NCI-H1417 treated with DMSO at 0.1 percent for 48 hours (cell line): ENCODE measurements around the gene IMMP2L.

Experiments
- DNase-seq: peaks from one replicate; lab custom pipeline; 2025; lab: John Stamatoyannopoulos, UW

Gene IMMP2L

GRCh38 chr7:111101856-111102646 lies 460.2 kb downstream of the IMMP2L start:
- no peak for DNase-seq

DNA sequence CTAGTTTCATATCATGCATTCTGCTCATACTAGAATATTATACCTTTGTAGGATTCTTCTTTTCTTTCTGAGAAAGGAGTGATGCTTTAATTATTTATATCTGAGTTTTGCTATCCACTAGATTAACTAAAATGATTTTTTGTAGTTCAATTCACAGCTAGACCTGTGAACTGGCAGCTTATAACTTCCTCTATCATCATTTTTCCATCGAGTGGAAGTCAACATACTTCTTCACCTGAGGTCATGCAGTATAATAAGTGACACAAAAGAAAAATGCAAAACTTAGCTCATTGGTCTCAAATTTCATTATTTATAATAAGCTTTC lies 463.4 kb downstream of the IMMP2L start:
- no peak for DNase-seq

DNA sequence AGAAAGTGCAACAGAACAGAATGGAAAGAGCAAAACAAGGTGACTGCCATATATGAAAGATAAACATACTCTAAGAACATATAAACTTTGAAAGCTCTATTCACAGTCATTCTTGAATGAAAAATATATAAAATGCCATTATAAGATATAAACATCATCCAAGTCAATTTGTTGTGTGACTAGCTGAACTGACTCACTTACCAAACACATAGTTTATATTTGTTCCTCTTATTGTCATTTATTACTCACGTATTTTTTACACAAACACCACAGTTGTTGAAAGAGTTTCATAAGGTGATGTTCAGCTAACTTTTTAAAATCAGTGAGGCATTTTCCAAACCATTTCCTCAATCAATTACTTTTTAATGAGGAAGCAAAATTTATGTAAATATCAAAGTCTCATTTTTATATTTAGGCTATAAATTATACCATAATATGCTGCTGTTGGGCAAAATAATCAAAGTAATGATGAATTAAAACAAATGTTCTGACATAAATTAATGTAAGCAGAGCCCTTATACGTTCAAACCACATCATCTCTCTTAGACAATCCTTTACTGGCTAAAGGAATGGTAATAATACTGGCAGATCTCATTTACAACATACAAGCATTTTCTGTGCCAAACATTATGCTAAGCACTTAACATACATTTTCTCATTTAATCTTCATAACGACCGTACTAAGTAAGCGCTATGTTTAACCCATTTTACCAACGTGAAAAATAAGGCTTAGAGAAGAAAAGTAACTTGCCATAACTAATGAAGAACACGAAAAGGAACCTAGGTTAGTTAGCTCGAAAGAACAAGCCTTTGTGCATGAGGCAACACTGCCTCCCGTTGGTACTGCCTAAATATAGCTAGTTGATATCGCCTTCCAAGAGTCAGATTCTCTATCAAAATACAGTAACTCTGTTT lies 464.0 kb downstream of the IMMP2L start:
- DNase-seq, result no peak

DNA sequence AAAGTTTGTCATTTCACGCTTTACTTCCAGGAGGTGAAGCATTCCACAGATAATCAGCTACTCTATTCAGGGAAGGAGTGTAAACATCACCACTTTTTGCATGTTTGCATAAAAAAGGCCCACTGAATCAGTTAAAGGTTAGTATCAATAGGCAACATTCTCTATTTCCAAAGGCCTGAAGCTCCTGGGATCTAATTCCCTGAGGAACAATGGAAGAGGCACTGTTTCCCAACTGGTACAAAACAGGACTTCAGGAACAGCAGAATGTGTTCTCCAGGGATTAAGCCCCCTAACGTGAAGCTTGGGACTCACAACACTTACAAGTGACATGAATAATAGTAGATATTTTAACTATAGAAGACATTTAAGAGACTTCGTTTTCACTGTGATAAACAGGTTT lies 465.3 kb downstream of the IMMP2L start:
- no peak for DNase-seq

DNA sequence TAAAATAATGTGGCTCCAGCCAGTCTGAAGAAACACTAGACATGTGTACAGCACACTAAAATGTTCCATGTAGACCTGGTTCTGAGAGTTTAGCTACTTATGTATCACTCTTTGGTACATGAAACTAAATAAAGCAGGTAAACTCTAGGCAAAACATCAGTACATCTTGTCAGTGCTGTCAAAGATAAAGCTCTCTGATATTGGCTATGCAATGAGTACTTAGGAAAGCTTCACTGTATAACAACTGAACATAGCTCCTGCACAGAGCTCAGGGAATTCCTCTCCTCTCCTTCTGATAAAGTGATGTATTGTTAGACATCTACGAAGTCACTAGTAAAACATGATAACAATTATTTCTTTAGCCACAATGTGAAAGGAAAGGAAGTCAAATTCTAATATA lies 467.9 kb downstream of the IMMP2L start:
- no peak for DNase-seq

GRCh38 chr7:111093496-111093895 lies 468.8 kb downstream of the IMMP2L start:
- DNase-seq, result no peak

DNA sequence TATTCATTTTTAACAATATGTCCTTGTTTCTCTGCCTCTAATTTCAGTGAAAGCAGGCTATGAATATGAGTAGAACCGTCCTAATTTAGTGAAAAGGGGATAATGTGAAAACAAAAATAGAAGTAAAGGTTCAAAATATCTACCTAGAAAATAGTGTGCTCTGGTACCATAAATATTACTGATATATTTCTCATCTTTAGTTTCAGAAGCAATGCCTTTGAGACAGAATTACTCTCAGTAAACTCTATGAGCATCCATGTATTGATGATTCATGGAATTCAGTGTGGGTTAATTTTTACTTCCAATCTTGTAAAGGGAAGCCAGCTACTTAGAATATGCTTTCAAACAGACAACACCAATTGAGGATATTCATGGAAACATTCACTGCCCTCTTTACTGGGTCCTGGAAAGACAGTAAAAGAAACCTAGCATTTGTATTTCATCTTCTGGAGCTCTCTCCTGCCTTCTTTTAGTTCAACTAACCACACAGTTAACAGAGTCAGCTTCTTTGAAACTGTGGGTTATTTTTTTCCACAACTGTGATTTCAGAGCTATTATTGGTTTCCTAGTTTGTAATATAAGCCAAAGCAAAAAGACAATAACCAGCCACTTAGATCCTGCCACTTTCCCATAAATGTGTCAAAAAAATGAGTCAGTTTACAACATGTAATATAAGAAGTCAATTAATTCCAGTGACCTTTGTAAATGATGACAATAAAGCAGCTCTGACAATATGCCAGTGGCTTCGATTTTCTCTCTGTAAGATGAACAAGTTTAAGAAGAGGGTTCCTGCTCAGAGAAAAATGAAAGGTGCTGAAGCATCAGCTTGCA lies 469.7 kb downstream of the IMMP2L start:
- DNase-seq, result no peak

GRCh38 chr7:111091593-111092358 lies 470.5 kb downstream of the IMMP2L start:
- DNase-seq, result peak; percentile 25

GRCh38 chr7:111090846-111091245 lies 471.4 kb downstream of the IMMP2L start, which contains the start of gene LRRN3:
LRRN3 (plus strand) TSS chr7:111091127; CDS start chr7:111122773, 31,646 bp downstream.
- DNase-seq, result peak; percentile 80

GRCh38 chr7:111089822-111090426 lies 472.4 kb downstream of the IMMP2L start:
- peak; percentile 74 for DNase-seq

GRCh38 chr7:111088328-111088727 lies 474.0 kb downstream of the IMMP2L start:
- no peak for DNase-seq

DNA sequence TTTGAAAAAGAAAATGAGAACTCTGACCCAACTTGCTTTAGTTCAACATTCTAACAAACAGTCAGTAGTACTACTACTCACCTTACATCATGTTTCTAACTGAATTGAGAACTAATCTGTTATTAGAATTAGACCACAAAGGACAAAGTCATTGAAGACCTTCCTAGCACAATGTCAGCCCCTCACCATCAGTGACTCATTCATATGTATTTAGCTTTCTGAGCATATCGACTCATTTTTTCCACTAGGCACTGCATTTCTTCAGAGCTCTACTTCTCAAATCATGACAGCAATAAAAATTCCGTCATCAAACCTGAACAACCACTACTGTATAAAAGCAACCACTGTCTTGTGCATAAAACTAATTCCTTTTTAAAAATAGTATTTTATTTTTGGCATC lies 475.8 kb downstream of the IMMP2L start:
- DNase-seq, result no peak

DNA sequence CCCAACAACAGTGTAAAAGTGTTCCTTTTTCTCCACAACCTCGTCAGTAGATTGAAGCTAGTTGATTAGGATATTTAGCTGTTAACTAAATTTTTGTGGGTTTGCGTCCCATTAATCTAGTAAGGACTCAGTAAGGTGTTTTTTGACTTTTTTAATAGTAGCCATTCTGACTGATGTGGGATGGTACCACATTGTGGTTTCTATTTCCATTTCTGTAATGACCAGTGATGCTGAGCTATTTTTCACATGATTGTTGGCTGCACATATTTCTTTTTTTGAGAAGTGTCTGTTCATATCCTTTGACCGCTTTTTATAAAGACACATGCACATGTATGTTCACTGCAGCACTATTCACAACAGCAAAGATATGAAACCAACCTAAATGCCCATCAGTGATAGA lies 476.9 kb downstream of the IMMP2L start:
- no peak for DNase-seq

DNA sequence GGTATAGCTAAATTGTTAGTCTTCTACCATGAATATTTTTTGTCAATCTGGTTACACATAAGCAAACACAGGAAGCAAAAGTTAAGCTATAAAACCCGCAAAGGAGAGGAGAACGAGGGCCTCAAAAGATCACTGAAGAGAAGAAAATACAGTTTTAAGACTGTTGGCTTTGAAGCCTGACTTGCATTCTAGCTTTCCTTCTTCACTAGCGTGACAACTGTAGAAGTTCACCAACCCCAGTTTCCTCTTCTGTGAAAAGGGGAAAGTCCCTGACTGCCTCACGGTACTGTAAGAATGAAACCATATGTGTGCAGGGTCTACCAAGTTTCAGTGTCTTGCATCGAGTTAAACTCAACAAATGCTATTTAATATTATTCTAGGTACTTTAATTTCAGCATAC lies 478.9 kb downstream of the IMMP2L start:
- no peak for DNase-seq

GRCh38 chr7:111082351-111082750 lies 479.9 kb downstream of the IMMP2L start:
- DNase-seq, result no peak

DNA sequence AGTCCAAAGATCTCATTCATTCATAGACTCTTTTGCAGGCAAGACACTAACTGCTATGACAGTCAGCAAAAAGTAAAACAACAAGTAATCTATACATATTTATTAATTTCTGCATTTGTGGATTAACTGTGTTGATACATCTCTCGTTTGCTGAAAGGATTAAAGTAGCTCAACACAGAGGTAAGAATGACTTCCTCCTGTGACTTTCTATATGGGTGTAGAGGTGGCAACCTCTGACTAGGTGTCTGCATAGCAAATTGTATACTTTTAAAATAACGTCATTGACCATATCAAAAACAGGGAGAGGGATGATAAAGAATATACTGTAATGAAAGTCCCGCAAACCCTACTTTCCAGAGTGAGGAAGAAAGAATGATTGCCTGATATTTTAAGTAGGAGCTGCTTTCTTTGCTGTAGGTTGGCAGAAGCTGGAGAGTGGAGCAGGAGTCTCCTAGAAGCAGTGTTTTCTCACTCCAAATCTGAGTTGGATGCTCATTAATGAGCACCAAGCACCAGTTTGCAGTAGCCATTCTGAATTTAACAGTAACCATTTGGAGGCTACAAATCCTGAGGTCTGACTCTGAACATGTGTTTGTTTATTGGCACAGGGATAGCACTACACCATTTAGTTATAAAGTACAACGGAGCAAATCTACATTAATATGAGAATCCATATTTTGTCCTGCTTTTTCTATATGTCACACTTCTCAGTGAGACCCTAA lies 480.6 kb downstream of the IMMP2L start:
- no peak for DNase-seq

- no peak for DNase-seq
Measured at GRCh38 chr7:111080495-111081105, 481.7 kb downstream of the IMMP2L start.

- DNase-seq, result no peak
Measured at GRCh38 chr7:111077001-111077400, 485.3 kb downstream of the IMMP2L start.

DNA sequence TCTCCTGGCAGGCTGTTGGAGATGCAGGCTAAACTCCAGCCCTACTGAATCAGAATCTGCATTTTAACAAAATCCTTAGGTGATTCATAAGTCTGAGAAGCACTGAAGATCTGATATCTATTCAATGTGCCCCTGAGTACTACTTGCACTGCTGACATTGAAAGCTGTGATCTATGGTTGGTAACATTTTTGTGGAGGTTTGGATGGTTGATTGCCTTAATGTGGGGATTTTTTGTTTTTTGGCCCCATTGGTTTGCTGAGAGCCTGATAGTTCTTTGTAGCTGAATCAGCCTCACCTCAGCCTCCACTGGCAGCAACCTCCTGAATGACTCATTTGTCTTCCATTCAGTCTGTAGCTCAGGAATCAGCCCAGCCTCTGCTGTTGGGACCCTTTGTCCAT lies 486.1 kb downstream of the IMMP2L start:
- no peak for DNase-seq

DNA sequence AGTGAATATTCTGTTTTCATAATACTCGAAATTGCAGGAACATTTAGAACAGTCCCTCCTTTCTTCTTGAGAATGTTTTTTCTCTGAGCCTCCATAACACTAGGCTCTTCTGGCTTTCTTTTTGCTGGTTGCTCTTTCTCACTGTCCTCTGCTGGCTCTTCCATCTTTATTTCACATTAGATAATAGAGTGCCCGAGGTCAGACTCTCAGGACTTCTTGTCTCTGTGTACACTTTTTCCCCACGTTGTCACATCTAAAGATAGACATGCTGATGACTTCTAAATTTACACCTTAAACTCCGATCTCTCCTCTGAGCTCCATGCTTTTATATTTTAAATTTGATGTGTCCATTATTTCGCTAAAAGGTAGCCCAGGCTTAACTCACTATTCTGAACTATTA lies 486.8 kb downstream of the IMMP2L start:
- DNase-seq, result no peak
